GM12801 (cell line): Measurements from ENCODE around the gene IGF2.

Experiments
- CTCF ChIP-seq: IDR thresholded peaks from one replicate; pipeline ENCODE4 v1.5.1; 2011; ENCODE audit warnings: control low read depth; ENCODE audit not compliant: insufficient read length; ENCODE audit errors: extremely low read depth

IGF2 gene

GRCh38 chr11:2180789-2181370 is 41.7 kb upstream of the IGF2 start:
- no peak for TF ChIP-seq CTCF

- no peak for TF ChIP-seq CTCF
These were observed 41.2 kb upstream of the IGF2 start for GRCh38 chr11:2180347-2180746.

- no peak for TF ChIP-seq CTCF
These were observed 40.3 kb upstream of the IGF2 start for GRCh38 chr11:2179516-2179915.

DNA sequence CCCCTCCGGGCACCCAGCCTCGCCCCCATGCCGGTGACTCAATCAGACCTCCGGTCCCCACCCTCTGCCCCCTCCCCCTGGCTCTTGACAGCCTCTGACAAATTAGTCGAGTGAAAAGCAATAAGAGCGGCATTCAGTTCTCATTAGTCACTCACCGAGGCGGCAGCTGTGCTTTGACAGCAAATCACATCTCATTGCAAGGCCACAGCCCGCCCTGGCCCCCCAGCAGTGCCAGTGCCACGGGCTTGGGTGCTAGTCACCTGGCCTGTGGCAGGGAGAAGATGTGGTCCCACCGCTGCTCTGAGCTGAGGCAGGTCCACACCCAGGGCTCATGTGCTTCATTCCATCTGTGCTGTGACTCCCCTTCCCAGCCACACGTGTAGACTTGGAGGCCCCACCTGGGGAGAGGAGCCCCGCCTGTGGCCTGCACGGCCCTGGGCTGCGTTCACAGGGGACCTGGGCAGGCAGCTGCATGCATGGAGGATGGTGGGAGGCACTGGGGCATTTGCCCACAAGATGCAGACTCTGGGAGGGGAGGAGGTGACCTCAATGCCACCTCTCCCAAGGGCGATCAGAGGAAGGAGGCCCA is 39.8 kb upstream of the IGF2 start:
- TF ChIP-seq CTCF = no peak

GRCh38 chr11:2177076-2177475 is 37.9 kb upstream of the IGF2 start:
- no peak for TF ChIP-seq CTCF

DNA sequence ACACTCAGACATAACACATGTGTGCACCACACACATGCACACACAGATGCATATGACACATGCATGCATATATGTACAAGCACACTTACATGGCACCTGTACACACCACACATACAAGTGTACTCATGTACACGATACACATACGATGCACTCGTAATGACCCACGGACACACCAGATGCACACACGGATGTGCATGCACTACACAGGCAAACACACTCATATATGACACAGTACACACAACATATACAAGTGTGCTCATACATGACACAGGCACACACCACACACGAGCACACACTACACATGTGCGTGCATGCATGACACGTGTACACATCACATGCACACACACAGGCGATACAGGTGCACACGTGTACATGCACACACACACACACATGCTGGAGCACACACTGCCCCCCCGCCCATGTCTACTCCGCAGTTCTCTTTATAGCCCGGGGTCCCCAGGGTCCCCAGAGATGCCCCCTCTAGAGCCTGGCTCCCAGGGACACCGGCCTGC is 37.3 kb upstream of the IGF2 start:
- TF ChIP-seq CTCF = no peak

GRCh38 chr11:2175659-2176058 is 36.5 kb upstream of the IGF2 start:
- TF ChIP-seq CTCF = no peak
